K562 (cell line): Measurements from ENCODE around the gene TCEAL4. TPM values are rescaled to one million over a fixed set of nuclear protein-coding genes. Genes with fewer than 3 reads are reported as not detected.

Source experiments
- ATAC-seq: fragments of 200-7000 bp; cut with Tn5 transposase; 3 replicates; pipeline ENCODE4 v1.9.1; 2020; ENCODE audit warnings: moderate library complexity
- BruUV-seq: library from RNA; stranded (reverse); fragments of 400-500 nt; replicated peaks from 2 replicates; lab custom pipeline; 2021; lab: Mats Ljungman, UMichigan
- CTCF ChIA-PET: fragments of 300-600 bp; formaldehyde crosslinking; extraction: SDS; loops from one replicate; lab custom pipeline; 2021; ENCODE audit warnings: low intra/inter-chr PET ratio; lab: Yijun Ruan, JAX
- POLR2A ChIA-PET: fragments of 300-600, 350-650 bp; sonication (Branson Sonifier 250); formaldehyde crosslinking; extraction: SDS; loops from one replicate; lab custom pipeline; 2021; ENCODE audit warnings: antibody characterized with exemption, inconsistent platforms; lab: Yijun Ruan, JAX
- DNase-seq, 4 experiments: peaks; one replicate each; pipeline versions ENCODE4 v3.0.0 to v3.0.0-alpha.2; 2011 to 2018; ENCODE audit warnings: low spot score in 3 of 4, mixed read lengths in 3 of 4; ENCODE audit errors: extremely low read depth in 1 of 4
- FAIRE-seq: peaks from 2 replicates; lab custom pipeline; 2011; peaks lifted over from hg19 to GRCh38; lab: Jason Lieb, UNC
- H2AFZ ChIP-seq: 2 replicates; pipeline ENCODE4 v1.6.0; 2011; ENCODE audit warnings: low read depth, low read length, control low read depth, inconsistent platforms
- H3K27ac ChIP-seq: fragments of 200-600 bp; 3 replicates; pipeline ENCODE4 v1.8.0; 2011; ENCODE audit warnings: low read depth, mild to moderate bottlenecking, control low read depth, inconsistent platforms, low read length, moderate library complexity, mixed read lengths; ENCODE audit errors: extremely low read depth
- H3K27me3 ChIP-seq, 2 experiments: fragments of 300-600 bp in 1 of 2; 2 replicates in 1 of 2; 3 replicates in 1 of 2; pipeline versions ENCODE4 v1.6.0 to v1.8.0; 2011; ENCODE audit warnings: inconsistent platforms in 2 of 2, low read length in 2 of 2, mild to moderate bottlenecking in 1 of 2, mixed read lengths in 1 of 2, moderate library complexity in 1 of 2; ENCODE audit not compliant: control insufficient read depth in 2 of 2, insufficient read depth in 2 of 2
- H3K36me3 ChIP-seq: fragments of 300-600 bp; 3 replicates; pipeline ENCODE4 v1.8.0; 2011; ENCODE audit warnings: mild to moderate bottlenecking, low read length, inconsistent platforms; ENCODE audit not compliant: control insufficient read depth, insufficient read depth
- H3K4me1 ChIP-seq, 2 experiments: fragments of 200-600 bp in 1 of 2; replicated peaks in 1 of 2; 2 replicates in 1 of 2; 3 replicates in 1 of 2; pipeline versions ENCODE4 v1.5.1 to v1.8.0; 2011; ENCODE audit warnings: inconsistent platforms in 2 of 2, low read length in 2 of 2, mild to moderate bottlenecking in 1 of 2, mixed read lengths in 1 of 2, moderate library complexity in 1 of 2; ENCODE audit not compliant: control insufficient read depth in 2 of 2, insufficient read depth in 2 of 2
- H3K4me2 ChIP-seq: 2 replicates; pipeline ENCODE4 v1.6.1; 2011; ENCODE audit warnings: low read length, control low read depth, inconsistent platforms, mixed read lengths; ENCODE audit not compliant: insufficient read depth
- H3K4me3 ChIP-seq: fragments of 200-600 bp; sonication (generic), shearing (Covaris generic); 2 replicates; pipeline ENCODE4 v1.5.1; 2016; ENCODE audit warnings: control low read depth, inconsistent platforms
- H3K79me2 ChIP-seq: fragments of 200-600 bp; 3 replicates; pipeline ENCODE4 v1.8.0; 2011; ENCODE audit warnings: low read length, inconsistent platforms; ENCODE audit not compliant: control insufficient read depth, insufficient read depth
- H3K9ac ChIP-seq, 2 experiments: 2 replicates each; pipeline versions ENCODE4 v1.6.0 to v1.6.1; 2011; ENCODE audit warnings: low read depth in 2 of 2, low read length in 2 of 2, control low read depth in 1 of 2, inconsistent platforms in 1 of 2, mild to moderate bottlenecking in 1 of 2, mixed read lengths in 1 of 2; ENCODE audit not compliant: insufficient read depth in 1 of 2
- H3K9me1 ChIP-seq: one replicate; pipeline ENCODE4 v1.6.0; 2011; ENCODE audit warnings: inconsistent platforms, mild to moderate bottlenecking, low read length, moderate library complexity; ENCODE audit not compliant: control insufficient read depth, insufficient read depth
- H3K9me3 ChIP-seq: replicated peaks from 2 replicates; pipeline ENCODE4 v1.5.1; 2011; ENCODE audit warnings: low read depth, low read length, inconsistent platforms; ENCODE audit not compliant: control insufficient read depth, insufficient read depth
- H4K20me1 ChIP-seq: replicated peaks from 2 replicates; pipeline ENCODE4 v1.6.1; 2011; ENCODE audit warnings: low read length, inconsistent platforms, mixed read lengths; ENCODE audit not compliant: control insufficient read depth, insufficient read depth
- CXXC5 ChIP-seq: fragments of 250-450 bp; sonication (Bioruptor Pico); IDR thresholded peaks from 2 replicates; pipeline ENCODE4 v1.8.0; 2022; ENCODE audit warnings: inconsistent platforms, mild to moderate bottlenecking, moderate library complexity
- ESRRB ChIP-seq: fragments of 250-450 bp; sonication (Bioruptor Pico); IDR thresholded peaks from 2 replicates; pipeline ENCODE4 v1.5.0; 2020; ENCODE audit warnings: mild to moderate bottlenecking, moderate library complexity, borderline replicate concordance
- NFXL1 ChIP-seq: fragments of 450-650 bp; formaldehyde crosslinking; IDR thresholded peaks from 2 replicates; pipeline ENCODE4 v1.4.0; 2021; ENCODE audit warnings: mild to moderate bottlenecking
- RBBP5 ChIP-seq: fragments of 200-600 bp; sonication (generic); IDR thresholded peaks from 2 replicates; pipeline ENCODE4 v1.6.1; 2012; ENCODE audit warnings: borderline replicate concordance, mild to moderate bottlenecking, low read length, control low read depth, inconsistent platforms; ENCODE audit not compliant: insufficient read depth, poor library complexity, severe bottlenecking
- RBM25 ChIP-seq: fragments of 200-400 bp; formaldehyde crosslinking; IDR thresholded peaks from 2 replicates; pipeline ENCODE4 v1.6.1; 2018; ENCODE audit warnings: low read length, low read depth, moderate library complexity; ENCODE audit not compliant: severe bottlenecking
- ZSCAN29 ChIP-seq: fragments of 450-650 bp; IDR thresholded peaks from 2 replicates; pipeline ENCODE4 v1.6.1; 2017
- WGBS: fragments of 100-300 bp; shearing (Covaris generic); methylation state at CpG from one replicate; pipeline ENCODE4 v1.1.6; 2016; ENCODE audit warnings: low coverage, mixed read lengths; ENCODE audit not compliant: insufficient coverage; ENCODE audit errors: missing lambda C conversion rate; 5-methylcytosine and 5-hydroxymethylcytosine counted together
- in situ Hi-C: fragments of 300-500 bp; cut with MboI; formaldehyde crosslinking; loops from 4 replicates; pipeline ENCODE4 v1.15.0; 2018; ENCODE audit warnings: inconsistent platforms, mixed read lengths
- intact Hi-C: fragments of 100-400 bp; cut with micrococcal nuclease; formaldehyde crosslinking; loops from 2 replicates; pipeline ENCODE4 v1.14.2; 2022
- polyA plus RNA-seq, 8 experiments: library from polyadenylated mRNA; depleted of rRNA in 4 of 8; stranded (reverse) in 5 of 8; unstranded in 3 of 8; fragments of >200 nt; fragmentation: Nextera tagmentation in 2 of 8; fragmentation: Illumina TruSeq in 1 of 8; extraction: Ambion mirVana in 2 of 8; extraction: Trizol in 1 of 8; gene quantifications; 2 replicates each; pipeline versions ENCODE4 v1.2.1 to v1.2.3, GENCODE V29; 2011 to 2014; ENCODE audit warnings: inconsistent platforms in 1 of 8, missing spikeins in 1 of 8
- total RNA-seq, 7 experiments: library from RNA; depleted of rRNA in 6 of 7; stranded (reverse); fragments of >200 nt in 6 of 7; fragmentation: Illumina TruSeq in 2 of 7; extraction: Trizol in 2 of 7; gene quantifications; 2 replicates each; pipeline versions ENCODE4 v1.2.1 to v1.2.3, GENCODE V29; 2011 to 2021; ENCODE audit warnings: low replicate concordance in 1 of 7
- TF ChIP-seq, protein P1 (sequence below), 2 experiments: IDR thresholded peaks; 2 replicates each; pipeline ENCODE4 v1.6.1; 2011; ENCODE audit warnings: borderline replicate concordance in 1 of 2, control low read depth in 1 of 2, low read depth in 1 of 2, low read length in 1 of 2, mild to moderate bottlenecking in 1 of 2, mixed read lengths in 1 of 2, moderate library complexity in 1 of 2; ENCODE audit not compliant: insufficient read depth in 1 of 2, insufficient read length in 1 of 2, poor library complexity in 1 of 2, severe bottlenecking in 1 of 2; ENCODE audit errors: extremely low read depth in 1 of 2

Gene TCEAL4
- total and polyA plus RNA-seq, 9 of the 15 experiments (the other 6 are each of a cell fraction or from before 2014, with no cell fraction given): 0.36 to 12.3 (median 7.9) TPM

DNA sequence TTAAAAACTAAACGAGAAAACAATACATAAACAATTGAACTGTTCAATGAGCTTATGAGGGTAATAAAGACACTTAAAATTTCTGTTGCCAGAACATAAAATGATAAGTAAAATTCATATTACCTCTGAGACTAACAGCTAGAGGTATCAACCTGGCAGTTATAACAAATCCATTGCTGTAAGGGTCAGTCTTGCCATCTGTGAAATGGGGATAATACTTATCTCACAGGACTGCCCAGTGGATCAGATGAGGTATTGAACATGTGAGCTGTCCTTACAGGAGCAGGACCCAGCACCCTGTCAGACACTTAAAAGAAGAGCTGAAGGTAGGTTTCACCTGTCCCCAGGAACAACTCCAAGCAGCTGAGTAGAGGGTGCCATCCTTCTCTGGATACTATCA lies 25.0 kb downstream of the TCEAL4 start:
- FAIRE-seq: no peak
- WGBS: 0% methylated on average over 1 of the region's 1 CpG
- no TSS peak for BruUV-seq

DNA sequence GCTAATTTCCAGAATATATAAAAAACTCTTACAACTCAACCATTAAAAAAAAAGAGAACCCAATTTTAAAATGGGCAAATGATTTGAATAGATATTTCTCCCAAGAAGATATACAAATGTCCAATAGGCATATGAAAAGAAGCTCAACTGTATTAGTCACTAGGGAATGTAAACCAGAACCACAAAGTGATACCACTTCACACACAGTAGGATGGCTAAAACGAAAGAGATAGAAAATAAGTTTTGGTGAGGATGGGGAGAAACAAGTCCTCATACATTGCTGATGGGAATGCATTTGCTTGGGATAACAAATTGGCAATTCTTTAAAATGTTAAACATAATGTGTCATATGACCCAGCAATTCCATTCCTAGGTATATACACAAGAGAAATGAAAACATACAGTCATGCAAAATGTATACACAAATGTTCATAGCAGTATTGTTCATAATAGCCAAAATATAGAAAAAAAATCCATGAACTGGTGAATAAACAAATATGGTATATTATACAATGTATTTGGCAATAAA lies 28.1 kb downstream of the TCEAL4 start:
- Histone ChIP-seq H3K4me1 (no peaks in the 10 kb centered on the region), H3K36me3 (no peaks in the 10 kb centered on the region), H3K9me1 (no peaks in the 10 kb centered on the region), H3K79me2 (no peaks in the 10 kb centered on the region), H3K4me3 (no peak overlapping the region), H2AFZ (no peak overlapping the region), H3K27ac (no peak overlapping the region), H4K20me1 (no peaks in the 10 kb centered on the region; the same call in 1 of the 2 replicates), H3K4me2 (no peak overlapping the region), H3K9ac (no peak overlapping the region), H3K9me3 (no peaks in the 10 kb centered on the region), H3K27me3 (no peaks in the 10 kb centered on the region)
- ATAC-seq (no peak), DNase-seq (no peak), FAIRE-seq (no peak)
- BruUV-seq: no TSS peak
- in situ Hi-C loops: no loop called here
- CTCF ChIA-PET: no interaction called here
- POLR2A ChIA-PET: no interaction called here
- 8% methylated on average over 1 of the region's 1 CpG for WGBS
- intact Hi-C loops: no loop called here
- TF ChIP-seq CXXC5 (no peak), RBBP5 (no peak)
- TF ChIP-seq, protein P1, sequence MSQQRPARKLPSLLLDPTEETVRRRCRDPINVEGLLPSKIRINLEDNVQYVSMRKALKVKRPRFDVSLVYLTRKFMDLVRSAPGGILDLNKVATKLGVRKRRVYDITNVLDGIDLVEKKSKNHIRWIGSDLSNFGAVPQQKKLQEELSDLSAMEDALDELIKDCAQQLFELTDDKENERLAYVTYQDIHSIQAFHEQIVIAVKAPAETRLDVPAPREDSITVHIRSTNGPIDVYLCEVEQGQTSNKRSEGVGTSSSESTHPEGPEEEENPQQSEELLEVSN (IDR thresholded peaks at IDR 0.05; ENCODE audit: borderline replicate concordance in 1 of 2, extremely low read depth in 1 of 2, insufficient read depth in 1 of 2, insufficient read length in 1 of 2, low read depth in 1 of 2, low read length in 1 of 2, poor library complexity in 1 of 2, severe bottlenecking in 1 of 2): no peak

More for the DNA sequence above, 25.0 kb downstream of the TCEAL4 start:
- POLR2A ChIA-PET: interaction anchor here (0.6 kb wide), 1 partner anchor 132 kb away, joined by 3 read pairs; no protein-coding TSS in a partner anchor
- Histone ChIP-seq H3K4me1 (no peaks in the 10 kb centered on the region), H3K27me3 (peaks cover 0 to 5% of the 10 kb centered on the region in 2 experiments; a peak in 2 of 5 replicates), H3K27ac (no peak overlapping the region), H3K9ac (no peak overlapping the region), H3K79me2 (no peaks in the 10 kb centered on the region), H3K9me1 (no peaks in the 10 kb centered on the region), H3K4me3 (no peak overlapping the region), H3K36me3 (no peaks in the 10 kb centered on the region), H3K9me3 (no peaks in the 10 kb centered on the region), H3K4me2 (no peak overlapping the region), H2AFZ (no peak overlapping the region), H4K20me1 (no peaks in the 10 kb centered on the region; the same call in 1 of the 2 replicates)
- no peak for ATAC-seq
- in situ Hi-C loops (no loop called here), intact Hi-C loops (no loop called here)
- CTCF ChIA-PET: no interaction called here
- no peak for DNase-seq
- TF ChIP-seq ZSCAN29 (no peak), NFXL1 (CRISPR knock-in tag) (no peak), RBM25 (peak; percentile 58), ESRRB (CRISPR knock-in tag) (no peak)
